Measurements from ENCODE around the gene EIF4G1. TPM values are rescaled to one million over a fixed set of nuclear protein-coding genes. Genes with fewer than 3 reads are reported as not detected.

EIF4G1 gene
- total RNA-seq, 1 experiment from 2014 or later: 341 TPM

GRCh38 chr3:184305577-184305976, 8.8 kb upstream of the EIF4G1 start:
- peak; percentile 20 for DNase-seq (ENCODE audit: low spot score)
- in situ Hi-C loops (cut with HindIII; ENCODE audit: low sequenced_read_pairs): no loop called here

GRCh38 chr3:184306341-184306972, 7.9 kb upstream of the EIF4G1 start:
- in situ Hi-C loops (cut with HindIII; ENCODE audit: low sequenced_read_pairs): no loop called here

GRCh38 chr3:184307915-184308314, 6.5 kb upstream of the EIF4G1 start:
- in situ Hi-C loops (cut with HindIII; ENCODE audit: low sequenced_read_pairs): no loop called here
- no peak for DNase-seq (ENCODE audit: low spot score)

More at GRCh38 chr3:184306341-184306972, 7.9 kb upstream of the EIF4G1 start:
- DNase-seq (ENCODE audit: low spot score): no peak

DNA sequence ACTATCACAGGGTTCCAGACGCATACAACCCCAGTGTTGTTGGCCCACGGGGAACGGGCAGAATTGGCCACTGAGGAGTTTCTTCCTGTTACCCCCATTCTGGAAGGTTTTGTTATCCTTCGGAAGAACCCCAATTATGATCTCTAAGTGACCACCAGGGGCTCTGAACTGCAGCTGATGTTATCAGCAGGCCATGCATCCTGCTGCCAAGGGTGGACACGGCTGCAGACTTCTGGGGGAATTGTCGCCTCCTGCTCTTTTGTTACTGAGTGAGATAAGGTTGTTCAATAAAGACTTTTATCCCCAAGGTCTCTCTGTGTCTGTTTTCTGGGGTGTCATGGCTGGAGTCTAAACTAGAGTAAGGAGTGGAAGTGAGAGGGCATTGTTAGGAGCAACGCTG, 5.7 kb upstream of the EIF4G1 start:
- DNase-seq (ENCODE audit: low spot score): no peak
- in situ Hi-C loops (cut with HindIII; ENCODE audit: low sequenced_read_pairs): no loop called here

DNA sequence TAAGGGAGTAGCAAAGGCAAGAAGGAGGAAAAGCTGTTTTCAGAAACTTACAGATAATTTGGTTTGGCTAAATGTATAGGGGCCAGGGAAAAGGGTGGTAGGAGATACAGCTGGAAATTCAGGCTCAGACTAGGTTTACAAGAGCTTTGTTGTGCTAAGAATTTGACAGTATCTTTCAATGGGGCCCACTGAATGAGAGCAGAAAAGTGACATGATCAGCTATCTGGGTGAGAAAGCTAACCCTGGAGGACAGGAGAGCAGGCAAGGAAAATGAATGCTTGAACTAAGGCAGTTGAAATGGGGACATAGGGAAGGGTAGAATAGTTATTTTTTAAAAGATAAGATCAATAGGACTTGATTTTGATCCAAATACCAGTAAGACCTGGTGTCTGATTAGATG, 2.8 kb upstream of the EIF4G1 start:
- in situ Hi-C loops (cut with HindIII; ENCODE audit: low sequenced_read_pairs): no loop called here
- DNase-seq (ENCODE audit: low spot score): no peak

DNA sequence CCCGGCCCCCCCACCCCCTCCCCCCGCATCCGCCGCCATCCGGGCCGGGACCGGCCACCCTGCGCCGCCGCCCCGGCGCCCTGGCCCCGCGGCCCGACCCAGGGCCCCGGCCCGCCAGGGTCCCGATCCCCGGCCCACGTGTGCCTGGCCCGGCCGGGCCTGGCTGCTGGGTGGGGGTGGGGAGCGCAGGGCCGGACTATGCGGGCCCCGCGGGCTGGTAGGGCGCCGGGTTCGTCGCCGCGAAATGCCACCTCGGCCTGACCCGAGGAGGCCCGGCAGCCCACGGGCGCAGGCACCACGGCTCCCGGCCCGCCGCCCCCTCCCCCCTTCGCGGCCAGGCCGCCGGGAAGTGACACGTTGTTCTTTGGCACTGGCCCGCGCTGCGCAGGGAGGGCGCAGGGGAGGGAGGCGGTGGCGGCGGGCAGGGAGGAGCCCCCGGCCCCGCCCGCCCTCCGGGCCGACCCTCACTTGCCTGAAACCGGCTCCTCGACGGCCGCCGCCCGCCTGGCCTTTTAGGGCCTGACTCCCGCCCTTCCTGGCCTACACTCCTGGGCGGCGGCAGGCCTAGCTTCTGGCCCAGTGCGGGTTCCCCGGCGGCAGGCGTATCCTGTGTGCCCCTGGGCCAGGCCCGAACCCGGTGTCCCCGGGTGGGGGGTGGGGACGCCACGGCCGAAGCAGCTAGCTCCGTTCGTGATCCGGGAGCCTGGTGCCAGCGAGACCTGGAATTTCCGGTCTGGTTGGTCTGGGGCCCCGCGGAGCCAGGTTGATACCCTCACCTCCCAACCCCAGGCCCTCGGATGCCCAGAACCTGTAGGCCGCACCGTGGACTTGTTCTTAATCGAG, 515 bp downstream of the EIF4G1 start:
- peak; percentile 43 for DNase-seq (ENCODE audit: low spot score)

DNA sequence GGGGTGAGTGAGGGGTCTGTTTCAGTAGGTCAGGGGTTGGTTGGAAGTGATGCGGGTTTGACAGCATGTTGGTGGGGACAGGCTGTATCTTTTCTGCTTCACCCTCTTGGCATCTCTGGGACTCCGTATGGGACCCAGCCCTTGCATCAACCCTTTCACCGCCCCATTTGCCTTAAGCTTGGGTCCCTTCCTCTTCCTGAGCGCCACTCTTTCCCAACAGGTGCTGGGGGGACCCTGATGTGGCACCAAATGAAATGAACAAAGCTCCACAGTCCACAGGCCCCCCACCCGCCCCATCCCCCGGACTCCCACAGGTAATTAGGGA, 1.1 kb downstream of the EIF4G1 start:
- in situ Hi-C loops (cut with HindIII; ENCODE audit: low sequenced_read_pairs): no loop called here
- peak; percentile 12 for DNase-seq (ENCODE audit: low spot score)

More for the DNA sequence above, 515 bp downstream of the EIF4G1 start:
- in situ Hi-C loops (cut with HindIII; ENCODE audit: low sequenced_read_pairs): no loop called here

DNA sequence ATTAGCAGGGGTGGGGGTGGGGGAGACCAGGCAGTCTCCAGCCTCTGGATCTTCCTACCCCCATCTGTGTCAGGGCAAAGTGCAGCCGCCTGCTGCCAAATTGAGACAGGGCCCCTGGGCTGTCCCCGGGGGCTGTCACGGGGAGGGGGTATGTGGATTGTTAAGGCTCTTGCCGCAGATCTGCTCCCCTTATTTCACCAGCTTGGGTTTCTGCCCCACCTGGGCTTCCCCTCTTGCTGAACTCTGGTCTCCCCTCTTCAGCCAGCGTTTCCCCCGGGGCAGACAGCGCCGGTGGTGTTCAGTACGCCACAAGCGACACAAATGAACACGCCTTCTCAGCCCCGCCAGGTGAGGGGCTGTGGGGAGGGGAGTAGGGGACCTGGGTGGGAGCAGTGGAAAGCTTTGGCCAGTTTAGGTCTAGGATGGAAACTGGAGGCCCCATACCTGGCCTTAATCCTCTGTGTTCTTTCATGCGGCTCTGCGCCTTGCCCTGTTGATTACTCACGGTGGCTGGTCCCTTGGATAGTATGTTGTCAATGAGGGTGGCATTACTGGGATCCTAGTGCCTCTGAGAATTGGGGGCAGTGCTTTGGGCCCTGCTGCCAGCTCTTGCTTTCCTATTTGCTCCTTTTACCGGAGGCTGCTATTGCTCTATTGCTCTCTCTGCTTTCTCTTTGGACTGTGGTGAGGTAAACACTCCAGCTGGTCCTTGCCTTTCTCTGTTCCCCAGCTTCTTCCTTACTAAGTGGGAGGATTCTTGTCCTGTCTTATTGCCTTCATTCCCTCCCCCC, 1.7 kb downstream of the EIF4G1 start:
- no peak for DNase-seq (ENCODE audit: low spot score)
- in situ Hi-C loops (cut with HindIII; ENCODE audit: low sequenced_read_pairs): no loop called here

GRCh38 chr3:184316792-184317191, 2.4 kb downstream of the EIF4G1 start:
- DNase-seq (ENCODE audit: low spot score): no peak
- in situ Hi-C loops (cut with HindIII; ENCODE audit: low sequenced_read_pairs): no loop called here

- no peak for DNase-seq (ENCODE audit: low spot score)
- in situ Hi-C loops (cut with HindIII; ENCODE audit: low sequenced_read_pairs): no loop called here
Observed at GRCh38 chr3:184317201-184317600, 2.8 kb downstream of the EIF4G1 start.

GRCh38 chr3:184320104-184320445, 5.7 kb downstream of the EIF4G1 start:
- DNase-seq (ENCODE audit: low spot score): peak; percentile 85
- in situ Hi-C loops (cut with HindIII; ENCODE audit: low sequenced_read_pairs): no loop called here

DNA sequence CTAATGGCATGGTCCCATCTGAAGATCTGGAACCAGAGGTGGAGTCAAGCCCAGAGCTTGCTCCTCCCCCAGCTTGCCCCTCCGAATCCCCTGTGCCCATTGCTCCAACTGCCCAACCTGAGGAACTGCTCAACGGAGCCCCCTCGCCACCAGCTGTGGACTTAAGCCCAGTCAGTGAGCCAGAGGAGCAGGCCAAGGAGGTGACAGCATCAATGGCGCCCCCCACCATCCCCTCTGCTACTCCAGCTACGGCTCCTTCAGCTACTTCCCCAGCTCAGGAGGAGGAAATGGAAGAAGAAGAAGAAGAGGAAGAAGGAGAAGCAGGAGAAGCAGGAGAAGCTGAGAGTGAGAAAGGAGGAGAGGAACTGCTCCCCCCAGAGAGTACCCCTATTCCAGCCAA, 7.3 kb downstream of the EIF4G1 start:
- in situ Hi-C loops (cut with HindIII; ENCODE audit: low sequenced_read_pairs): no loop called here
- no peak for DNase-seq (ENCODE audit: low spot score)

GRCh38 chr3:184322731-184323487, 8.5 kb downstream of the EIF4G1 start:
- no peak for DNase-seq (ENCODE audit: low spot score)
- in situ Hi-C loops (cut with HindIII; ENCODE audit: low sequenced_read_pairs): no loop called here

DNA sequence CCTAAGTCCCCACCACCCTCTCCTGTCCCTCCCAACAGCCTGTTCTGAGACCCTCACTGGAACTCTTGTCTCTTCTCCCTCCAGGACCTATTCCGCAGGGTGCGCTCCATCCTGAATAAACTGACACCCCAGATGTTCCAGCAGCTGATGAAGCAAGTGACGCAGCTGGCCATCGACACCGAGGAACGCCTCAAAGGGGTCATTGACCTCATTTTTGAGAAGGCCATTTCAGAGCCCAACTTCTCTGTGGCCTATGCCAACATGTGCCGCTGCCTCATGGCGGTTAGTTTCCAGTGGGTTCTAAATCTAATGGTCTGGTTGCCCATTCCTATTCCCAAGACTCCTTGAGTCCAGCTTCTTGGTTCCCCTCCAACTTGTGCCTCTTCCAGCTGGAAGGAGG, 9.3 kb downstream of the EIF4G1 start:
- in situ Hi-C loops (cut with HindIII; ENCODE audit: low sequenced_read_pairs): no loop called here
- DNase-seq (ENCODE audit: low spot score): no peak

DNA sequence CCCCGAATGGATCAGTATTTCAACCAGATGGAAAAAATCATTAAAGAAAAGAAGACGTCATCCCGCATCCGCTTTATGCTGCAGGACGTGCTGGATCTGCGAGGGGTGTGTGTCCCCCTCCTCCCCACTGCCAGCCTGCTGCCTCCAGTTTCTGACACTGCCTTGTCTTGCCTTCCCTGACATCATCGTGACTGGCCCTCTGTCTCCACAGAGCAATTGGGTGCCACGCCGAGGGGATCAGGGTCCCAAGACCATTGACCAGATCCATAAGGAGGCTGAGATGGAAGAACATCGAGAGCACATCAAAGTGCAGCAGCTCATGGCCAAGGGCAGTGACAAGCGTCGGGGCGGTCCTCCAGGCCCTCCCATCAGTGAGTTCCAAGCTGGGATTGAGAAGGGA, 10.9 kb downstream of the EIF4G1 start:
- in situ Hi-C loops (cut with HindIII; ENCODE audit: low sequenced_read_pairs): no loop called here
- no peak for DNase-seq (ENCODE audit: low spot score)

- in situ Hi-C loops (cut with HindIII; ENCODE audit: low sequenced_read_pairs): no loop called here
Observed at GRCh38 chr3:184325715-184326369, 11.4 kb downstream of the EIF4G1 start.

DNA sequence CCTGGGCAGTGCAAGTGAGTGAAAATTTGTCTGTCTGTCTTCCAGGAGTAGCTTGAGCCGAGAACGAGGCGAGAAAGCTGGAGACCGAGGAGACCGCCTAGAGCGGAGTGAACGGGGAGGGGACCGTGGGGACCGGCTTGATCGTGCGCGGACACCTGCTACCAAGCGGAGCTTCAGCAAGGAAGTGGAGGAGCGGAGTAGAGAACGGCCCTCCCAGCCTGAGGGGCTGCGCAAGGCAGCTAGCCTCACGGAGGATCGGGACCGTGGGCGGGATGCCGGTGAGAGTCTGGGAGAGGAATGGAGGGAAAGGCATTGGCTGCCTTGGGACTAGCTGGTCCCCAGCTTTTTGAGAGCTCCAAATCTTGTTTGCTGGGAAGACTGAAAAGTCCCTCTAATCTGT, 12.8 kb downstream of the EIF4G1 start:
- no peak for DNase-seq (ENCODE audit: low spot score)
- in situ Hi-C loops (cut with HindIII; ENCODE audit: low sequenced_read_pairs): no loop called here

More at GRCh38 chr3:184325715-184326369, 11.4 kb downstream of the EIF4G1 start:
- DNase-seq (ENCODE audit: low spot score): no peak

DNA sequence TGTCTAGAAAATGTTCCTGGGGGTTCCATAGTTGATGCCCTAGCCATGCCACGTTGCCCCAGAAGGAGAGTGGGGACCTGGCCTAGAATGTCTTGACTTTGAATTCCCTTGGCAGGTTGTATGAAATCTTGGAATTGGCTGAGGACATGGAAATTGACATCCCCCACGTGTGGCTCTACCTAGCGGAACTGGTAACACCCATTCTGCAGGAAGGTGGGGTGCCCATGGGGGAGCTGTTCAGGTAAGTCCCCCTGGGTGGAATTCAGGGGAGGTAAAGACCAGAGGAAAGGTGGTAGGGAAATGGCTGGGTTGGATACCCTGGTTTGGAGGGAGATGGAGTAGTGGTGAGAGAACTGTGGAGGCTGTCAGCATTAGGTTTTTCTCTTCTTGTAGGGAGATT, 14.1 kb downstream of the EIF4G1 start:
- in situ Hi-C loops (cut with HindIII; ENCODE audit: low sequenced_read_pairs): no loop called here
- no peak for DNase-seq (ENCODE audit: low spot score)

Measured in G401 (cell line).